HG03060 (cell line): ENCODE data around the gene WDR64.
"Not testable (repeated sequence)": the region's sequence is repeated elsewhere in the genome, so short reads cannot be mapped to it uniquely, and the experiment has no call there.

Experiments
- ATAC-seq: cut with Tn5 transposase; IDR thresholded peaks from one replicate; pipeline ENCODE4 v1.9.1; 2021; ENCODE audit warnings: low read depth, moderate number of reproducible peaks; ENCODE audit not compliant: unreplicated experiment

WDR64 gene

GRCh38 chr1:241776911-241777310 lies 124.8 kb downstream of the WDR64 start:
- no peak for ATAC-seq

- no peak for ATAC-seq
Measured at GRCh38 chr1:241778117-241778516, 126.0 kb downstream of the WDR64 start.

- no peak for ATAC-seq
Measured at GRCh38 chr1:241779897-241780296, 127.8 kb downstream of the WDR64 start.

DNA sequence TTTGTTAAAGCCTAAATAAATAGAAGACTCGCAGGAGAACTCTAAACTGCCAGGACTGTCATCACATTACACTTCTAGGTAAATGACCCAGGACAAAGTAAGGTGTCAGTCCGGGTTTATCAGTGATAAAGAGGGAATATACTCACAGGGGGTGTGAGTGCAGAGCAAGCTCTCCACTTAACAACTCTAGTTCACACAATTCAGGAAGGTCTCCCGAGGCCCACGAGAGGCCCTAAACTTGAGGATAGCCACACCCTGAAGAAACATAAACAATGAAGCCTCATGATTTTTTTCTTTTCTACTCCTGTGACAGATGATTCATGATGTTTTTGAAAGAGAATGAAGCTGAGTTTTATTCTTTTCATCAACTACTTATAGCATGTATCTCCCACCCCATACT lies 130.3 kb downstream of the WDR64 start:
- ATAC-seq, result no peak

- no peak for ATAC-seq
Measured at GRCh38 chr1:241787691-241788090, 135.6 kb downstream of the WDR64 start.

- ATAC-seq, result no peak
Measured at GRCh38 chr1:241789061-241789460, 137.0 kb downstream of the WDR64 start.

- no peak for ATAC-seq
Measured at GRCh38 chr1:241799416-241799815, 147.3 kb downstream of the WDR64 start.

DNA sequence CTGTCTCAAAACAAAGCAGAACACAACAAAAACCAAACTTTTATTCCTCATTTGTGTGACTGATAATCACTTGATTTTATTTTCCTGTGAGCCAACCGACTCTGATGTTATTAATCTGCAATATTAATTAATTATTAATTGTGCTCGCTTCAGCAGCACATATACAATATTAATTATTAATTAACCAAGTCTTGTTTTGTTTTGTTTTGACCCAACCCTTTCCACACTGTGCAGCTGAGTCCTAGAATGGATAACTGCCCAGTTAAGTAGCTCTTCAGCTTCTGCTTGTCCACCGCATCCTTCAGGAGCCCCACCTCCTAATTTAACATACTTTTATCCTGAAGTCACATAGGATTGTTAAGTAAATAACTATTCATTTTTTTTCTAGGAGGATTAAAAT lies 148.6 kb downstream of the WDR64 start:
- no peak for ATAC-seq

- no peak for ATAC-seq
Measured at GRCh38 chr1:241802863-241803262, 150.8 kb downstream of the WDR64 start.

GRCh38 chr1:241804706-241805105 lies 152.6 kb downstream of the WDR64 start:
- ATAC-seq, result not testable (repeated sequence)

GRCh38 chr1:241808265-241808664 lies 156.2 kb downstream of the WDR64 start:
- no peak for ATAC-seq

DNA sequence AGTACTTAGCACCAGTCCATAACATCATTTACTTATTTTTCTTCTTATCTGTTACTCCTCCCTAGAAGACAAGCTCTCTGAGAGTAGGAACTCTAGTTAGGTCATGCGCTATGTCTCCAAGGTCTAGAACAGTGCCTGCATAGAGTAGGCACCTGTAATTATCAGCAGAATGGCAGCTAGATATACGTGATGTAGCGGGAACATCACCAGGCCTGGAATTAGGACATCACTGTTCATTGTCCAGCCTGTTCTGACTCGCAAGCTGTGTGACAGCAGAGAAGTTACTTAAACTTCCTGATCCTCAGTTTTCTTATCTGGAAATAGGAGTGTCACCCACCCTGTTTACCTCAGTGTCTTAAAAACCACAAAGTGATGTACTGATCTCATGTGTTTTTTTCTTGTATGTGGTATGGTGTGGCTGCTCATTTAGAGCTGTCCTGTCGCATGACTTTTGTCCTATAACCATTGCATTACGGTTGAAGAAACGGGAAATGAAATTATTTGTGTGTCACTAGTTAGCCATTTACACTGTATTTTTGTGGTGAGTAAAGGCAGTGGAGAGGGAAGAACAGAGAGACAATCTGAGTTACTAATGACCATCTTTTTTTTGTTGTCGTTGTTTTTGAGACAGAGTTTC lies 158.8 kb downstream of the WDR64 start:
- ATAC-seq, result peak; percentile 50

DNA sequence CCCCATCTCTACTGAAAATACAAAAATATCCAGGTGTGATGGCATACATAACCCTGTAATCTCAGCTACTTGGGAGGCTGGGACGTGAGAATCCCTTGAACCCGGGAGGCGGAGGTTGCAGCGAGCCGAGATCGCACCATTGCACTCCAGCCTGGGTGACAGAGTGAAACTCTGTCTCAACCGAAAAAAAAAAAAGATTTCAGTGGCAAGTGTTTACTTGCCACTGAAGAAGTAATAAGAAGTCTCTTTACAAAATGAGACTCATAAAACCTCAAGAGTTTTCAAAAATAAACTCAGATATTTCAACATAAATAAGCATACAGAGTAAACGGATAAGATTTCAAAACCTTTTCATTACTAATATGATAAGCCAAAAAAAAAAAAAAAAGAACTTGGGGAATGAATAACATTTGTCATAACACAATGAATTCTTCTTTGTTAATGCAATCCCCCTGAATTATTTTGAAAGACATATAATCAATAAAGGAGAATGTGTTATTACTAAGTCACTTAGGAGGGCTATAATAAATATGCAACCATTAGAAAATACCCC lies 161.8 kb downstream of the WDR64 start:
- no peak for ATAC-seq

DNA sequence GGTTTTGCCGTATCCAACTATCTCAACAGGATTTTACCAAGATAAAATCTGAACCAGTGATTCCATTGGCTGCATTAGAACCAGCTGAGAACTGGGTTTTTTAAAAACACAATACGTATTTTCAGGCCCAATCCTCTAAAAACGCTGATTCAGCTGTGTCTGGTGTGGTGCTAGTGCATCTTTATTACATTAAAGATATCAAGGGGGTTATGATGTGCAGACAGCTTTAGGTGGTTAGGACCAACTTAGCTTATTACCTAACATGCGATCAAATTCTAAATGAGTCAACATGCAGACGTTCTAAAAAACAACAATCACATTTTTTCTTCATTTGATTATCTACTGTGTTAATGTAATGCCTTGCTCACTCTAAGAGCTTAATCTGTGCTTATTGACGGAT lies 163.9 kb downstream of the WDR64 start:
- no peak for ATAC-seq

DNA sequence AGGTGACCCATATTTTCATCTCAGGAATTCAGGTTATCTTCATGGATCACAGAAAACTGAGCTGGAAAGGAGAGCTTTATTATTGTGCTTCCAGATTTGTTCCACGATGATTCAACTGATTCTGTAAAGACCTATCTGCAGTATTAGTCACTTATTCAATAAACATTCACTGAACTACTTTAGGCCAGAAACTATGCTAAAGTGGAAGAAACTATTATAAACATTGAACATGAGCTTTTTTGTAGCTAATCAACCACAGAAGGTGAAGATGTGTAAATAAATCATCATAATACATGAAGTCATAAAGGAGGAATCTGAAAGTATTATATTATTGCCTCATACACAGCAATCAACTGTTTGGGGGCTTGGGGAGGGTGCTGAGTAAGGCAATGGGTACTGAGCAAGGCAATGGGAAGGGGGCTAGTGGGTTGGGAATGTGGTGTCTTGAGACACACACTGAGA lies 165.3 kb downstream of the WDR64 start:
- no peak for ATAC-seq

DNA sequence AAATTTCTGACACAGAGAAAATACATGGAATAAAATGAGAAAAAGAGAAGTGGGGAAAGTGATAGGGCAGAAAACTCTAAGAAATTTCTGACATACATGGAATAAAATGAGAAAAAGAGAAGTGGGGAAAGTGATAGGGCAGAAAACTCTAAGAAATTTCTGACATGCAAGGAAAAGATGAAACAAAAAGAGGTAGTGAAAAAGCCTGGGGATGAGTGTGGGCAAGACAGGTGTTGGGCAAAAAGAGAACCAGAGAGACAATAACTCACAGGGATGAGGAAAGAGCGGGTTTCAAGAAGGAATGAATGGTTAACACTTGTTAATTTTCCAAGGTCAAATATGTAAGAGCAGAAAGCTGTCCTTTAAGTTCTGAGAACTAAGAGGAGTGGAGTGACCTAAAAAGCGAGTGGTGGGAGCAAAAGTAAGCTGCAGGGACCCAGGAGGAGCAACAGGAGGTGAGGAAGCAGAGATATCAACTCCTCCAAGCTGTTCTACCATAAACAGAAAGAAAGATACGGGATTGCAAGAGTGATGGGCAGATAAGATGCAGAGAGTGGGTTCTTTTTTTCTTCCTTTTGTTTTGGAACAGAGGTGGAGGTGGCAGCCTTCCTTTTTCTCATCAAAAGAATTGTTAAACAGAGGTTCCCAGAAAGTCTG lies 166.0 kb downstream of the WDR64 start:
- ATAC-seq, result no peak

GRCh38 chr1:241819340-241819866 lies 167.3 kb downstream of the WDR64 start:
- no peak for ATAC-seq

DNA sequence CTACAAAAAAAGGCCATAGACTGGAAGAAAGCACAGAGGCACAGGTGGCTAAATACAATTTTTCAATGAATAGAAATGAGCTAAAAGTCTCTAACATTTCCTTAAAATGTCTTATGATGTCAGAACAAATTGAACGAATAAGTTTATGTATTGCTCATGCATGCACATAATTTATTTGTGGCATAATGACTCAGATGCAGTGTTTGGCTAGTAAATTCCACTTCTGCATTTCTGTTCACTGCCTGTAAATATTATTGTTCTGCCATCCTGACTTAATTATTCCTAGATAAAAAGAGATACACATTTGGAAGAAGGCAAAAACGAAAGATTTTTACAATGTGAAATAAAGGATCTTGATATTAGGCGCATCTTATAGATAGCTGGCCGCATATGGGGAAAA lies 169.3 kb downstream of the WDR64 start:
- ATAC-seq, result no peak

DNA sequence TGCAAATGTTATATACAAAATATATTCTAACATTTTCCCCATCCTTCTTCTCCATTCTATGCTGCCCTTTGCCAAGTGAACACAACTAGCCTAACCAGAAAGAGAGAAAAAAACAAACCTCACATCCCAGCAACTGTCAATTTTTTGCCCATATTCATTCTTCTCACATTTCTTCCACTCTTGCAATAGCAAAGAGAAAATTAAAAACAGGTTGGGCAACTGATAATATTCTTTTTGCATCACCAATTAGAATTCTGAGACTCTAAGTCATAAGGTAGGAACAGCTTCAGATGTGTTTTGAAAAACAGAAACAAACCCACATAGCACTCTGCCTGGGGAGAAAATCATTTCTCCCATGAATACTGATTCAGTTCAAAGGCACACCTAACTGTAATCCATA lies 170.8 kb downstream of the WDR64 start:
- ATAC-seq, result no peak

DNA sequence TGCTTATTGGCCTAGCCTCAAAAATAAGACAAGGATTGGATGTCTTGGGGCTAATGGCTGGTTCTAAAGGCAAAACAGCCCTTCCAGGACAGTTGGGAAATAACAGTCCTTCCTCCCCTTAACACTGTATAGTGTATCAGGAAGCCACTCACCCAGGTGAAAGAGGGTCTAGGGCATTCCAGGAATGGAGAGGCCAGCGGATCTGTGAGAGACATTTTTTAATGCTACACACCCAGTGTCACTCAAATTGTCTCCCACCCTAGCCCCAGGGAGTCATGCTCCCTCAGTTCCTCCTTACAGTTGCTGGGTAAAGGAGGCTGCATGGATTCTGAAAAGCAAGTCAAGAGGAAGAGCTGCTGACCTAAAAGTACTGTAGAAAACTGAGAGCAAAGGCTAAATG lies 171.8 kb downstream of the WDR64 start:
- no peak for ATAC-seq

DNA sequence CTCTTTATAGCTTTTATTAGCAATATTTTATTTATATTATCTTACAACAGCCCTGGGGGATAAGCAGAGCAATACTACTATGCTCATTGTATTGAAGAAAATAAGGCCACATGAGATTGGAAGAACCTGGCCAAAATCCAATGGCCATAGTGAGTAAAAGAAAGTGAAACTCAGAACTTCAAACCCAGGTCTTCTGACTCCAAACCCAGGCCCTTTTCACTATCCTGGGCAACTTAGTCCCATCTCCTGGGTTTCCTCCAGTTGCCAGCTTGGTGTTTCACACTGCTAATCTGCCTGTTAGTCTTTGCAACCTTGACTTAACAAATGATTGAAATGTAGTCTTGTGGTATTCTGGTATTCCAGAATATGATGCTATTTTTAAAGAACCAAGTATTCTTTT lies 173.5 kb downstream of the WDR64 start:
- ATAC-seq, result no peak

DNA sequence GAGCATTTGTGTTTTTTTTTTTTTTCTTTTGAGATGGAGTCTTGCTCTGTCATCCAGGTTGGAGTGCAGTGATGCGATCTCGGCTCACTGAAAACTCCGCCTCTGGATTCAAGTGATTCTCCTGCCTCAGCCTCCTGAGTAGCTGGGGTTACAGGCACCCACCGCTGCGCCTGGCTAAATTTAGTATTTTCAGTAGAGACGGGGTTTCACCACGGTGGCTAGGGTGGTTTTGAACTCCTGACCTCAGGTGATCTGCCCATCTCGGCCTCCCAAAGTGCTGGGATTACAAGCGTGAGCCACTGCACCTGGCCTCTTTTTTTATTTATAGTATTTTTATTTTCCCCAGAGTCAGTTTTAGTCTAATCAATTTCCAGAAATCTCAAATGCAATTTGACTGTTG lies 174.5 kb downstream of the WDR64 start:
- not testable (repeated sequence) for ATAC-seq
